ENCODE data around the gene USP17L20. TPM values are rescaled to one million over a fixed set of nuclear protein-coding genes. Genes with fewer than 3 reads are reported as not detected.
"Not testable (repeated sequence)": the region's sequence is repeated elsewhere in the genome, so short reads cannot be mapped to it uniquely, and the experiment has no call there.

Gene USP17L20
- not detected in 2 replicates for total RNA-seq
- long read RNA-seq, result 0 reads

GRCh38 chr4:9257824-9258223 is at the start of gene USP17L20:
Gene USP17L20, plus strand, starts transcription at chr4:9258124. Its CDS starts 0 bp downstream, at chr4:9258124.
- H3K4me3 Mint-ChIP-seq; H3K4me1 Mint-ChIP-seq; DNase-seq (ENCODE audit: low read depth, low spot score); H3K9me3 Mint-ChIP-seq; H3K36me3 Mint-ChIP-seq (ENCODE audit: low read depth); H3K27ac Mint-ChIP-seq (ENCODE audit: unreplicated experiment); H3K27me3 Mint-ChIP-seq (ENCODE audit: low read depth): not testable (repeated sequence)

- H3K9me3 Mint-ChIP-seq, result not testable (repeated sequence)
Measured at GRCh38 chr4:9210357-9210756, 47.6 kb upstream of the USP17L20 start, which contains the start of gene USP17L10. Gene USP17L10, plus strand, starts transcription at chr4:9210657. Its CDS starts 0 bp downstream, at chr4:9210657.

DNA sequence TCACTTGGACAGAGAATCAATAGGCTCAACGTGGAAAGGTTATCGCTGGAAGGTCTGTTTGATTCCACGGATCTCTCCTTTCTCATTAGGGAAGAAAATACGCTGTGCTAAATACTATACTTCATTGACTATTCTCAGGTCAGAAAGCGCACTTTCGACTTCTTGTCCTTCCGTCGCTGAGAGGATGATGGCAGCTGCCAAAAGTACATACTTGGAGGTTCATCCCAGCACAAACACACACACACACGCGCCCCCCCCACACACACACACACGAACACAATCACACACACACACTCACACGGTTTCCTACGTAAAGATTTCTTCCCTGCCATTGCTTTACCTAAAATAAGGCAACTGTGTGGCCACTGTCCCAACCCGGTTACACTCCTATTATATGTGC is 43.2 kb upstream of the USP17L20 start:
- not testable (repeated sequence) for H3K4me1 Mint-ChIP-seq

More at GRCh38 chr4:9210357-9210756, 47.6 kb upstream of the USP17L20 start, which contains the start of gene USP17L10:
- not testable (repeated sequence) for H3K27me3 Mint-ChIP-seq (ENCODE audit: low read depth); H3K27ac Mint-ChIP-seq (ENCODE audit: unreplicated experiment); H3K4me1 Mint-ChIP-seq; H3K36me3 Mint-ChIP-seq (ENCODE audit: low read depth); DNase-seq (ENCODE audit: low read depth, low spot score); H3K4me3 Mint-ChIP-seq

GRCh38 chr4:9215105-9215504 is 42.8 kb upstream of the USP17L20 start, which contains the start of gene USP17L11:
Gene USP17L11, plus strand, starts transcription at chr4:9215405. Its CDS starts 0 bp downstream, at chr4:9215405.
- not testable (repeated sequence) for H3K4me1 Mint-ChIP-seq; H3K4me3 Mint-ChIP-seq; H3K27me3 Mint-ChIP-seq (ENCODE audit: low read depth); H3K36me3 Mint-ChIP-seq (ENCODE audit: low read depth); DNase-seq (ENCODE audit: low read depth, low spot score); H3K27ac Mint-ChIP-seq (ENCODE audit: unreplicated experiment); H3K9me3 Mint-ChIP-seq

More for the DNA sequence above, 43.2 kb upstream of the USP17L20 start:
- H3K27me3 Mint-ChIP-seq (ENCODE audit: low read depth); H3K9me3 Mint-ChIP-seq; DNase-seq (ENCODE audit: low read depth, low spot score); H3K36me3 Mint-ChIP-seq (ENCODE audit: low read depth); H3K27ac Mint-ChIP-seq (ENCODE audit: unreplicated experiment); H3K4me3 Mint-ChIP-seq: not testable (repeated sequence)

DNA sequence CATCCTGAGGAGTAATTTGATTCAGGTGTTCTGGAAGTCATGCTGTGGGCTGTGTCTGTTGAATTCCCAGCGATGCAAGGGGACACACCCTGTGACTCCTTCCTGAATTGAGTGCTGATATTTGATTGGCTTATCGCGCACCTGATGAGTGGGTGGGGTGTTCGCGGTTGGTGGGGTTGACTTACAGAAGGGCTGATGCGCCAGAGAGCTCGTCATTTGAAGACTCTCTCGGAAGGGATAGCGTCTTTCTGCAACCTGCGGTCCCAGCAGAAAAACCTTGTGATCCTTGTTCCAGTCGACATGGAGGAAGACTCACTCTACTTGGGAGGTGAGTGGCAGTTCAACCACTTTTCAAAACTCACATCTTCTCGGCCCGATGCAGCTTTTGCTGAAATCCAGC is 38.1 kb upstream of the USP17L20 start, which contains the start of gene USP17L12:
USP17L12 (plus strand) TSS at position 301 of the 400 bp plus-strand sequence; CDS start at position 301, 0 bp downstream.
- H3K4me1 Mint-ChIP-seq; H3K36me3 Mint-ChIP-seq (ENCODE audit: low read depth); H3K9me3 Mint-ChIP-seq; H3K27me3 Mint-ChIP-seq (ENCODE audit: low read depth); DNase-seq (ENCODE audit: low read depth, low spot score); H3K27ac Mint-ChIP-seq (ENCODE audit: unreplicated experiment); H3K4me3 Mint-ChIP-seq: not testable (repeated sequence)

- not testable (repeated sequence) for H3K9me3 Mint-ChIP-seq; H3K4me3 Mint-ChIP-seq; DNase-seq (ENCODE audit: low read depth, low spot score); H3K27ac Mint-ChIP-seq (ENCODE audit: unreplicated experiment); H3K36me3 Mint-ChIP-seq (ENCODE audit: low read depth); H3K4me1 Mint-ChIP-seq; H3K27me3 Mint-ChIP-seq (ENCODE audit: low read depth)
Measured at GRCh38 chr4:9224596-9224995, 33.3 kb upstream of the USP17L20 start, which contains the start of gene USP17L13. Gene USP17L13, plus strand, starts transcription at chr4:9224896. Its CDS starts 0 bp downstream, at chr4:9224896.

DNA sequence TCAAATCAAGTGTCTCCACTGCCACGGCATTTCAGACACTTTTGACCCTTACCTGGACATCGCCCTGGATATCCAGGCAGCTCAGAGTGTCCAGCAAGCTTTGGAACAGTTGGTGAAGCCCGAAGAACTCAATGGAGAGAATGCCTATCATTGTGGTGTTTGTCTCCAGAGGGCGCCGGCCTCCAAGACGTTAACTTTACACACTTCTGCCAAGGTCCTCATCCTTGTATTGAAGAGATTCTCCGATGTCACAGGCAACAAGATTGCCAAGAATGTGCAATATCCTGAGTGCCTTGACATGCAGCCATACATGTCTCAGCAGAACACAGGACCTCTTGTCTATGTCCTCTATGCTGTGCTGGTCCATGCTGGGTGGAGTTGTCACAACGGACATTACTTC is 27.7 kb upstream of the USP17L20 start:
- not testable (repeated sequence) for H3K4me1 Mint-ChIP-seq; H3K27ac Mint-ChIP-seq (ENCODE audit: unreplicated experiment); H3K27me3 Mint-ChIP-seq (ENCODE audit: low read depth); H3K9me3 Mint-ChIP-seq; H3K4me3 Mint-ChIP-seq; H3K36me3 Mint-ChIP-seq (ENCODE audit: low read depth)
- peak; percentile 0 for DNase-seq (ENCODE audit: low read depth, low spot score)

DNA sequence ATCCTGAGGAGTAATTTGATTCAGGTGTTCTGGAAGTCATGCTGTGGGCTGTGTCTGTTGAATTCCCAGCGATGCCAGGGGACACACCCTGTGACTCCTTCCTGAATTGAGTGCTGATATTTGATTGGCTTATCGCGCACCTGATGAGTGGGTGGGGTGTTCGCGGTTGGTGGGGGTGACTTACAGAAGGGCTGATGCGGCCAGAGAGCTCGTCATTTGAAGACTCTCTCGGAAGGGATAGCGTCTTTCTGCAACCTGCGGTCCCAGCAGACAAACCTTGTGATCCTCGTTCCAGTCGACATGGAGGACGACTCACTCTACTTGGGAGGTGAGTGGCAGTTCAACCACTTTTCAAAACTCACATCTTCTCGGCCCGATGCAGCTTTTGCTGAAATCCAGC is 23.8 kb upstream of the USP17L20 start, which contains the start of gene USP17L15:
USP17L15 (plus strand) TSS at position 301 of the 400 bp plus-strand sequence; CDS start at position 301, 0 bp downstream.
- not testable (repeated sequence) for H3K4me1 Mint-ChIP-seq; H3K27me3 Mint-ChIP-seq (ENCODE audit: low read depth); H3K9me3 Mint-ChIP-seq; H3K36me3 Mint-ChIP-seq (ENCODE audit: low read depth); DNase-seq (ENCODE audit: low read depth, low spot score); H3K4me3 Mint-ChIP-seq; H3K27ac Mint-ChIP-seq (ENCODE audit: unreplicated experiment)

DNA sequence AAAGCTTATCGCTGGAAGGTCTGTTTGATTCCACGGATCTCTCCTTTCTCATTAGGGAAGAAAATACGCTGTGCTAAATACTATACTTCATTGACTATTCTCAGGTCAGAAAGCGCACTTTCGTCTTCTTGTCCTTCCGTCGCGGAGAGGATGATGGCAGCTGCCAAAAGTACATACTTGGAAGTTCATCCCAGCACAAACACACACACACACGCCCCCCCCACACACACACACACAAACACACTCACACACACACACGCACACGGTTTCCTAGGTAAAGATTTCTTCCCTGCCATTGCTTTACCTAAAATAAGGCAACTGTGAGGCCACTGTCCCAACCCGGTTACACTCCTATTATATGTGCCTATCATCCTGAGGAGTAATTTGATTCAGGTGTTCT is 19.5 kb upstream of the USP17L20 start:
- DNase-seq (ENCODE audit: low read depth, low spot score); H3K36me3 Mint-ChIP-seq (ENCODE audit: low read depth); H3K4me1 Mint-ChIP-seq; H3K27ac Mint-ChIP-seq (ENCODE audit: unreplicated experiment); H3K27me3 Mint-ChIP-seq (ENCODE audit: low read depth); H3K4me3 Mint-ChIP-seq; H3K9me3 Mint-ChIP-seq: not testable (repeated sequence)

DNA sequence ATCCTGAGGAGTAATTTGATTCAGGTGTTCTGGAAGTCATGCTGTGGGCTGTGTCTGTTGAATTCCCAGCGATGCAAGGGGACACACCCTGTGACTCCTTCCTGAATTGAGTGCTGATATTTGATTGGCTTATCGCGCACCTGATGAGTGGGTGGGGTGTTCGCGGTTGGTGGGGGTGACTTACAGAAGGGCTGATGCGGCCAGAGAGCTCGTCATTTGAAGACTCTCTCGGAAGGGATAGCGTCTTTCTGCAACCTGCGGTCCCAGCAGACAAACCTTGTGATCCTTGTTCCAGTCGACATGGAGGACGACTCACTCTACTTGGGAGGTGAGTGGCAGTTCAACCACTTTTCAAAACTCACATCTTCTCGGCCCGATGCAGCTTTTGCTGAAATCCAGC is 14.3 kb upstream of the USP17L20 start, which contains the start of gene USP17L17:
USP17L17 (plus strand) TSS at position 301 of the 400 bp plus-strand sequence; CDS start at position 301, 0 bp downstream.
- not testable (repeated sequence) for H3K27me3 Mint-ChIP-seq (ENCODE audit: low read depth); H3K4me1 Mint-ChIP-seq; H3K9me3 Mint-ChIP-seq

DNA sequence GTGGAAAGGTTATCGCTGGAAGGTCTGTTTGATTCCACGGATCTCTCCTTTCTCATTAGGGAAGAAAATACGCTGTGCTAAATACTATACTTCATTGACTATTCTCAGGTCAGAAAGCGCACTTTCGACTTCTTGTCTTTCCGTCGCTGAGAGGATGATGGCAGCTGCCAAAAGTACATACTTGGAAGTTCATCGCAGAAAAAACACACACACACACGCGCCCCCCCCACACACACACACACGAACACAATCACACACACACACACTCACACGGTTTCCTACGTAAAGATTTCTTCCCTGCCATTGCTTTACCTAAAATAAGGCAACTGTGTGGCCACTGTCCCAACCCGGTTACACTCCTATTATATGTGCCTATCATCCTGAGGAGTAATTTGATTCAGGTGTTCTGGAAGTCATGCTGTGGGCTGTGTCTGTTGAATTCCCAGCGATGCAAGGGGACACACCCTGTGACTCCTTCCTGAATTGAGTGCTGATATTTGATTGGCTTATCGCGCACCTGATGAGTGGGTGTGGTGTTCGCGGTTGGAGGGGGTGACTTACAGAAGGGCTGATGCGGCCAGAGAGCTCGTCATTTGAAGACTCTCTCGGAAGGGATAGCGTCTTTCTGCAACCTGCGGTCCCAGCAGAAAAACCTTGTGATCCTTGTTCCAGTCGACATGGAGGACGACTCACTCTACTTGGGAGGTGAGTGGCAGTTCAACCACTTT is 9.8 kb upstream of the USP17L20 start, which contains the start of gene USP17L18:
USP17L18 (plus strand) TSS at position 678 of the 728 bp plus-strand sequence; CDS start at position 678, 0 bp downstream.
- not testable (repeated sequence) for H3K27me3 Mint-ChIP-seq (ENCODE audit: low read depth); DNase-seq (ENCODE audit: low read depth, low spot score); H3K4me3 Mint-ChIP-seq; H3K9me3 Mint-ChIP-seq; H3K27ac Mint-ChIP-seq (ENCODE audit: unreplicated experiment); H3K36me3 Mint-ChIP-seq (ENCODE audit: low read depth); H3K4me1 Mint-ChIP-seq

More for the DNA sequence above, 14.3 kb upstream of the USP17L20 start, which contains the start of gene USP17L17:
- H3K27ac Mint-ChIP-seq (ENCODE audit: unreplicated experiment); DNase-seq (ENCODE audit: low read depth, low spot score); H3K4me3 Mint-ChIP-seq; H3K36me3 Mint-ChIP-seq (ENCODE audit: low read depth): not testable (repeated sequence)

GRCh38 chr4:9253078-9253477 is 4.8 kb upstream of the USP17L20 start, which contains the start of gene USP17L19:
Gene USP17L19, plus strand, starts transcription at chr4:9253378. Its CDS starts 0 bp downstream, at chr4:9253378.
- H3K27ac Mint-ChIP-seq (ENCODE audit: unreplicated experiment), result not testable (repeated sequence)

DNA sequence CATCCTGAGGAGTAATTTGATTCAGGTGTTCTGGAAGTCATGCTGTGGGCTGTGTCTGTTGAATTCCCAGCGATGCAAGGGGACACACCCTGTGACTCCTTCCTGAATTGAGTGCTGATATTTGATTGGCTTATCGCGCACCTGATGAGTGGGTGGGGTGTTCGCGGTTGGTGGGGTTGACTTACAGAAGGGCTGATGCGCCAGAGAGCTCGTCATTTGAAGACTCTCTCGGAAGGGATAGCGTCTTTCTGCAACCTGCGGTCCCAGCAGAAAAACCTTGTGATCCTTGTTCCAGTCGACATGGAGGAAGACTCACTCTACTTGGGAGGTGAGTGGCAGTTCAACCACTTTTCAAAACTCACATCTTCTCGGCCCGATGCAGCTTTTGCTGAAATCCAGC is 4.6 kb downstream of the USP17L20 start, which contains the start of gene USP17L21:
USP17L21 (plus strand) TSS at position 301 of the 400 bp plus-strand sequence; CDS start at position 301, 0 bp downstream.
- not testable (repeated sequence) for H3K27me3 Mint-ChIP-seq (ENCODE audit: low read depth); DNase-seq (ENCODE audit: low read depth, low spot score); H3K27ac Mint-ChIP-seq (ENCODE audit: unreplicated experiment); H3K4me1 Mint-ChIP-seq; H3K9me3 Mint-ChIP-seq; H3K4me3 Mint-ChIP-seq; H3K36me3 Mint-ChIP-seq (ENCODE audit: low read depth)

More at GRCh38 chr4:9253078-9253477, 4.8 kb upstream of the USP17L20 start, which contains the start of gene USP17L19:
- not testable (repeated sequence) for H3K4me3 Mint-ChIP-seq; DNase-seq (ENCODE audit: low read depth, low spot score); H3K36me3 Mint-ChIP-seq (ENCODE audit: low read depth); H3K27me3 Mint-ChIP-seq (ENCODE audit: low read depth); H3K4me1 Mint-ChIP-seq; H3K9me3 Mint-ChIP-seq

Measured in neural crest cell (in vitro differentiated cells).